COR-L47 (cell line): ENCODE results near the gene WNT6.

ENCODE experiments used
- DNase-seq: peaks from one replicate; lab custom pipeline; 2025; lab: John Stamatoyannopoulos, UW

The WNT6 gene

GRCh38 chr2:218859556-218859987, at the start of gene WNT6:
TSS of gene WNT6 (plus strand) at chr2:218859805. CDS start at chr2:218860038, 233 bp downstream.
- no peak for DNase-seq

GRCh38 chr2:218810256-218810655, 49.3 kb upstream of the WNT6 start:
- no peak for DNase-seq

- no peak for DNase-seq
These were observed 48.2 kb upstream of the WNT6 start for GRCh38 chr2:218811382-218811781.

- DNase-seq: no peak
These were observed 47.3 kb upstream of the WNT6 start for GRCh38 chr2:218812096-218812815.

GRCh38 chr2:218812861-218813260, 46.7 kb upstream of the WNT6 start:
- DNase-seq: no peak

GRCh38 chr2:218813771-218814460, 45.7 kb upstream of the WNT6 start:
- no peak for DNase-seq

- no peak for DNase-seq
These were observed 44.9 kb upstream of the WNT6 start for GRCh38 chr2:218814540-218815243.

GRCh38 chr2:218815244-218815637, 44.4 kb upstream of the WNT6 start:
- no peak for DNase-seq

GRCh38 chr2:218815649-218816048, 44.0 kb upstream of the WNT6 start:
- DNase-seq: no peak

GRCh38 chr2:218816561-218817011, 43.0 kb upstream of the WNT6 start:
- no peak for DNase-seq

- no peak for DNase-seq
These were observed 40.5 kb upstream of the WNT6 start for GRCh38 chr2:218819093-218819492.

GRCh38 chr2:218820746-218821369, 38.7 kb upstream of the WNT6 start:
- no peak for DNase-seq

GRCh38 chr2:218821605-218822211, 37.9 kb upstream of the WNT6 start:
- DNase-seq: no peak

GRCh38 chr2:218822622-218823021, 37.0 kb upstream of the WNT6 start:
- DNase-seq: no peak

- no peak for DNase-seq
These were observed 36.3 kb upstream of the WNT6 start for GRCh38 chr2:218823196-218823855.

- DNase-seq: no peak
These were observed 35.6 kb upstream of the WNT6 start for GRCh38 chr2:218824004-218824403.

GRCh38 chr2:218826791-218827190, 32.8 kb upstream of the WNT6 start:
- no peak for DNase-seq

GRCh38 chr2:218827701-218828476, 31.7 kb upstream of the WNT6 start:
- DNase-seq: no peak

GRCh38 chr2:218828477-218828778, 31.2 kb upstream of the WNT6 start:
- DNase-seq: no peak

GRCh38 chr2:218829868-218830451, 29.6 kb upstream of the WNT6 start:
- peak; percentile 45 for DNase-seq
